Putamen (tissue), 1 donor: ENCODE measurements around the gene ABHD12B.
"Not testable (repeated sequence)": the region's sequence is repeated elsewhere in the genome, so short reads cannot be mapped to it uniquely, and the experiment has no call there.

Source experiments
- DNase-seq: peaks from one replicate; pipeline ENCODE4 v3.0.0-alpha.2; 2016; ENCODE audit warnings: low spot score

The ABHD12B gene

GRCh38 chr14:50935126-50936015 is 63.5 kb downstream of the ABHD12B start:
- no peak for DNase-seq

- no peak for DNase-seq
These were observed 64.1 kb downstream of the ABHD12B start for GRCh38 chr14:50936016-50936340.

DNA sequence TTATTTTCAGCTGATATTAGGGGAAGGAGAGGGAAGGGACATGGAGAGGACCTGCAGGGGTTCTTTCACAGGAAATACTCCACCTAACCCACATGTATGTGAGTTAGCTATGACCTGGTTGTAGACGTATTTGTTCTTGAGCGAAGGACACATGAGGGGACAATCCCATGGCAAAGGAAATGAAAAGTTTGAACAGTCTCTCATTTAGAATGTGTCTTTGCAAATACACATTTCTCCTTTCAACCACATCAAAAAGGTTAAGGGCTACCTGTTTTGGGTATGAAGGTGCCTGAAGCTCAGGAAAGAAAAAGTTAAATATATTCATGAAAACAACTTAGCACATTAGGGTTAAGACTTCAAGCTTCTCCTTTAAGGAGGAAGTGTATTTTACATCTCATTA is 65.0 kb downstream of the ABHD12B start:
- DNase-seq: no peak

- DNase-seq: no peak
These were observed 65.5 kb downstream of the ABHD12B start for GRCh38 chr14:50937325-50937724.

GRCh38 chr14:50937800-50938199 is 65.9 kb downstream of the ABHD12B start:
- DNase-seq: no peak

- DNase-seq: no peak
These were observed 69.3 kb downstream of the ABHD12B start for GRCh38 chr14:50941151-50941550.

DNA sequence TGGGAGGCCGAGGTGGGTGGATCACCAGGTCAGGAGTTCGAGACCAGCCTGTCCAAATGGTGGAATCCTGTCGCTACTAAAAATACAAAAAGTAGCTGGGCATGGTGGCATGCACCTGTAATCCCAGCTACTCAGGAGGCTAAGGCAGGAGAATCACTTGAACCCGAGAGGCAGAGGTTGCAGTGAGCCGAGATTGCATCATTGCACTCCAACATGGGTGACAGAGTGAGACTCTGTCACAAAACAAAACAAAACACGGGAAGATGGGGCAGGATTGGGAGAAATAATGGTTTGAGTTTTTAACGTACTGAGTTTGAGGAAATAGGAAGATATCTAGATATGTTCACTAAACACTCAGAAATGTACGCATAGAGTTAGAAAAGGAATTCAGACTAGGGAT is 69.8 kb downstream of the ABHD12B start:
- DNase-seq: not testable (repeated sequence)

DNA sequence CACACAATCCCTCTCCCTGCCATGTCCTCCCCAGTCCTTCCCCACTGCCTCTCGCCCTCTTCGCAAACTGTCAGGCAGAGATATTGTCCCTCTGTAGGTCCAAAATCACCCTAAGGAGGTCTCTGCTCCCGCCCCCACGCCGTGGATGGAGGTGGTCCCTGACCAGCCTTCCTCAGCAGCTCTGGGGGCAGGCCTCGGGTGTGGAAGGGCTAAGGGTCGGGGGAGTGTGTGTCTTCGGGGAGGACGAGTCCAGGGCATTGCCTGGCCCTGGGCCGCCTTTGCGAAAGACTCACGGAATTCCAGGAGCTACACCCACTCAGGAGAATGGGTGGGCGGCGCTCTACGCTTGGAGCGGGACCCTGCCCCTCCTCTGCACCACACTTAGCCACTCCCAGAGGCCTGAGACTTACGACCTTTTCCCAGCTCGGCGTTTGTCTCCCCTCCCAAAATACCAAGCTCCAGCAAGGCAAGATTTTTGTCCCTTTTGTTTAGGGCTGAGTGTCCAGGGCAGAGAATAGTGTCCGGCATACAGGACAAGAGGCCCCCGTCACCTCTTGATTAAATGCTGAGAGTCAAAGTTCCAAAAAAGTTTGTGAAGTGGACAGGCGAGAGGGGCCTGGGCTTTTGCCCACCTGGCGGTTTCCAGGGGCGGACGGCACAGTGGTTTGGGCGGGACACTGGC is 71.5 kb downstream of the ABHD12B start:
- DNase-seq: no peak

- no peak for DNase-seq
These were observed 72.2 kb downstream of the ABHD12B start, which contains the start of gene PYGL for GRCh38 chr14:50943943-50944646. PYGL (minus strand) TSS chr14:50944483; CDS start chr14:50944403, 80 bp downstream.

- DNase-seq: no peak
These were observed 73.0 kb downstream of the ABHD12B start for GRCh38 chr14:50944647-50945413.

DNA sequence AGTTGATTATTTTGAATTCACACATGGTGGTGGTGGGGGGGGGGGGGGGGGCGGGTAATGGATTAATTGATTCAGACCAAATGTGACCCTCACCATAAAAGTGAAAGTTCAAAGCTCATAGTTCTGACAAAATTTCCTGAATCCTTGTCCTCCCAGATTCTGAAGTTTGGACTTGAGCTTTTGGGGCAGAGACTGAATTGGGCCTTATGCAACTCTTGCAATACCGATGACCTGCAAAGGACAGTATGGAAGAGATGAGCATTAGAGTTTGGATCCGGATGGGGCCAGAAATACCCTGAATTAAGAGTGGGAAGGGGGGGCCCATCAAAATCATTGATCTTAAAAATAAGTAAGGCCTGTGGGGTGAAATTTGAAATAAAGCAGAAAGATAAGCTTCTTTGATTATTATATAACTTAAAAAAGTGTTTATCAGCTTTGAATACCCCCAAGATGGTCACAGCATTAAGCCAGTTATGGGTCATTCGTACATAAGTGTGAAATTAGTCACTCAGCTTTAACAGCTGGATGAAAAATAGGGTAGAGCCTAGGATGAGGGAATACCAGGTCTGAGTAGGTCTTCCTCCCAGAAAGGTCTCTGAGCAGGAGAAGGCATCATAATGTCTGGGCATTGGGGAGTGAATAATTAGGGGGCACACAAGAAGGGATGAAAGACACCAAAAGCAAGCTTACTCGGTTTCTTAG is 74.5 kb downstream of the ABHD12B start:
- DNase-seq: no peak

- no peak for DNase-seq
These were observed 75.6 kb downstream of the ABHD12B start for GRCh38 chr14:50947446-50947845.

- DNase-seq: no peak
These were observed 76.4 kb downstream of the ABHD12B start for GRCh38 chr14:50948205-50948604.

- no peak for DNase-seq
These were observed 79.2 kb downstream of the ABHD12B start for GRCh38 chr14:50951032-50951431.

DNA sequence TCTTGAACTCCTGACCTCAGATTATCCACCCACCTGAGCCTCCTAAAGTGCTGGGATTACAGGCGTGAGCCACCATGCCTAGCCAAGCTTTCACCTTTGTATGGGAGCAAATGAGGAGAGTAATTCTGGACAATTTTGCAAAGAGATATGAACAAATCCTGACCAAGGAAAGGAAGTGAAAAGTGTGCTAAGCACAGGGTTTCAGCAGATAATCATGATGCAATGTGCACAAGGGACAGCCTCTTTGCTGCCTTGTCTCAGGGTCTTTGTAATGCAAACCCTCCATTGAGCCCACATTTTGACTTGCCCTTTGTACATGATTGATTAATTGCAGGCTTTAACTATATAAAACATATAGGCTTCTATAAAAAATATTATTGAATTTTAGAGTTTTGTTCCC is 81.6 kb downstream of the ABHD12B start:
- DNase-seq: no peak
